ENCODE results near the gene CCDC88C.

- TF ChIP-seq CTCF (IDR thresholded peaks at IDR 0.05) (no peak), POLR2A (IDR thresholded peaks at IDR 0.05) (no peak)
Measured at GRCh38 chr14:91367173-91368171, 50.1 kb downstream of the CCDC88C start.
